ENCODE results near the gene ARHGEF25. TPM values are rescaled to one million over a fixed set of nuclear protein-coding genes. Genes with fewer than 3 reads are reported as not detected.

Gene ARHGEF25
- polyA plus RNA-seq, 1 experiment: 26.0 TPM

GRCh38 chr12:57625261-57626032 lies 14.2 kb downstream of the ARHGEF25 start:
- POLR2A ChIA-PET: no interaction called here

DNA sequence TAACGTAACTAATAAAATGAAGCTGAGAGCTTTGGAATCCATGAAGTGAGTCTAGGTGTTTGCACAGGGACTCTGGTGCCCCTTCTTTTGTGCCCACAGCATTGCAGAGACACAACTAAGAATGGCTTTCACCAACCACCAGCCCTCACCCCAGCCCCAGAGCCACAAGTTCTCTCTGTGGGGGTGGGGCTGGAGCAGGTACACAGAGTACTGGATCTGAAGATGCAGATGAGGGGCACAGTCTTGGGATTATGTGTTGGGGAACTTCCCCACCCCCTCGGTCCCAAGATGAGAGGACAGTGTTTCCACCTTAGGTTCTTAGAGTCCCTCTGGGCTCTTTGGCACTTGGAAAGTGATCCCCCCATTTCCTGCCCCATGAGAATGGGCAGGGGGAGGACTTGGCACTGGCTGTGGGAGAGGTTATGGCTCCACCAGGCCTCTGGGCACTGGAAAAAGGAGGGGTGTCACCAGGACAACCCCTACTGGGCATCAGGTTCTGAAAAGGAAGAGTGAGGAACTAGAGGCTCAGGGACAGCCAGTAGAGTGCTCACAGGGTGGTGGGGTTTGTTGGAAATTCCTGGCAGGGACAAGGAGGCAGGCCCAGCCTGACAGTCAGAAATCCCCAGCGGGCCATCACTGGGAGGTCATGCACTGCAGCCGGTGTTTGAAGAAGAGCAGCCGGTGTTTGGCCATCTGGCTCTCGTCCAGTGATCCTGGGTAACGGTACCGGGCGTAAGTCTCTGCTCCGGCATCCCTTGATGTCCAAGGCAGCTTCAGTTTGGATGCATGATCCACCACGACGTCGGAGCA lies 15.1 kb downstream of the ARHGEF25 start:
- Histone ChIP-seq H3K4me3 (ENCODE audit: low read depth, low read length) (no peak overlapping the region), H3K27me3 (ENCODE audit: control insufficient read depth, insufficient read depth, low read length) (peaks cover 29% of the 10 kb centered on the region), H3K36me3 (ENCODE audit: control insufficient read depth, insufficient read depth, low read length) (no peaks in the 10 kb centered on the region)
- DNase-seq (ENCODE audit: low read depth): no peak
- no peak for TF ChIP-seq CTCF (IDR thresholded peaks at IDR 0.05; ENCODE audit: insufficient read depth, low read depth, low read length)
- ChIA-PET CTCF (interaction anchor here (0.8 to 17.5 kb wide), 3 partner anchors 8 to 44 kb away, joined by 3 to 257 read pairs (median 7); no protein-coding TSS in a partner anchor), POLR2A (no interaction called here)

More at GRCh38 chr12:57625261-57626032, 14.2 kb downstream of the ARHGEF25 start:
- no peak overlapping the region for H3K4me3 ChIP-seq (ENCODE audit: low read depth, low read length)
- no peak for DNase-seq (ENCODE audit: low read depth)
- CTCF ChIA-PET: interaction anchor here (0.8 to 17.5 kb wide), 5 partner anchors 9 to 68 kb away, joined by 3 to 257 read pairs (median 6); partner anchors contain the start of genes OS9 and PIP4K2C
- peaks cover 33% of the 10 kb centered on the region for H3K27me3 ChIP-seq (ENCODE audit: control insufficient read depth, insufficient read depth, low read length)
- H3K36me3 ChIP-seq (ENCODE audit: control insufficient read depth, insufficient read depth, low read length): no peaks in the 10 kb centered on the region
- no peak for TF ChIP-seq CTCF (IDR thresholded peaks at IDR 0.05; ENCODE audit: insufficient read depth, low read depth, low read length)

DNA sequence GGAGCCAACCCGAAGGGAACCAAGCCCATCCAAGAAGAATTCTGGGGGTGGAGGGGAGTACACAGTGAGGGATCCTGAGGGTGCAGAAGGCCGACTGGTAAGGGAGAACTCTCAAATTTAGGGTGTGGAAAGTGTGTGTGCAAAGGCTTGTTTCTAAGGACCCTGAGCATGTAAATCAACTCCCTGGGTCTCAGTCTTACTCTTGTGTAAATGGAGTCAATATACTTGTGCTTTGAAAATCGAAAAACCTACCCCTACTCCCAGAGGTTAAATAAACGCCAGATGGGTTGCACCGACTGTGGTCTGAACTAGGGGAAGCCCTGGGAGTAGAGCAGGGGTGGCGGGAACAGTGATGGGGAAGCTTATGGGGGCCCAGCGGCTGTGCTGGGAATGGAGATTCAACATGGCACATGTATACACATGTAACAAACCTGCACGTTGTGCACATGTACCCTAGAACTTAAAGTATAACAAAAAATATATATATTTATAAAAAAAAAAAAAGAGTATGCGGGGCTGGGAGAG lies 15.7 kb downstream of the ARHGEF25 start:
- no peak for DNase-seq (ENCODE audit: low read depth)
- CTCF ChIA-PET: interaction anchor here (0.6 to 17.5 kb wide), 4 partner anchors 11 to 45 kb away, joined by 3 to 257 read pairs (median 6); no protein-coding TSS in a partner anchor
- no peak overlapping the region for H3K4me3 ChIP-seq (ENCODE audit: low read depth, low read length)

GRCh38 chr12:57627501-57628279 lies 16.5 kb downstream of the ARHGEF25 start:
- ChIA-PET CTCF (interaction anchor here (0.6 to 17.5 kb wide), 6 partner anchors 8 to 169 kb away, joined by 3 to 257 read pairs (median 4); no protein-coding TSS in a partner anchor), POLR2A (interaction anchor here (1.0 kb wide), 1 partner anchor 16 kb away, joined by 3 read pairs; the partner anchor contains the start of gene ARHGEF25)
- DNase-seq (ENCODE audit: low read depth): no peak
- Histone ChIP-seq H3K36me3 (ENCODE audit: control insufficient read depth, insufficient read depth, low read length) (no peaks in the 10 kb centered on the region), H3K4me3 (ENCODE audit: low read depth, low read length) (no peak overlapping the region), H3K27me3 (ENCODE audit: control insufficient read depth, insufficient read depth, low read length) (peaks cover 30% of the 10 kb centered on the region)
- TF ChIP-seq CTCF (IDR thresholded peaks at IDR 0.05; ENCODE audit: insufficient read depth, low read depth, low read length): peak; percentile 16; the same call in 1 of the 2 replicates

More for the DNA sequence above, 15.7 kb downstream of the ARHGEF25 start:
- Histone ChIP-seq H3K36me3 (ENCODE audit: control insufficient read depth, insufficient read depth, low read length) (no peaks in the 10 kb centered on the region), H3K27me3 (ENCODE audit: control insufficient read depth, insufficient read depth, low read length) (peaks cover 31% of the 10 kb centered on the region)
- TF ChIP-seq CTCF (IDR thresholded peaks at IDR 0.05; ENCODE audit: insufficient read depth, low read depth, low read length): no peak
- POLR2A ChIA-PET: no interaction called here
